HG03342 (cell line): ENCODE measurements around the gene RFX8.

ENCODE experiments used
- ATAC-seq: cut with Tn5 transposase; IDR thresholded peaks from one replicate; pipeline ENCODE4 v1.9.1; 2021; ENCODE audit warnings: mild to moderate bottlenecking, moderate library complexity; ENCODE audit not compliant: unreplicated experiment

Gene RFX8

DNA sequence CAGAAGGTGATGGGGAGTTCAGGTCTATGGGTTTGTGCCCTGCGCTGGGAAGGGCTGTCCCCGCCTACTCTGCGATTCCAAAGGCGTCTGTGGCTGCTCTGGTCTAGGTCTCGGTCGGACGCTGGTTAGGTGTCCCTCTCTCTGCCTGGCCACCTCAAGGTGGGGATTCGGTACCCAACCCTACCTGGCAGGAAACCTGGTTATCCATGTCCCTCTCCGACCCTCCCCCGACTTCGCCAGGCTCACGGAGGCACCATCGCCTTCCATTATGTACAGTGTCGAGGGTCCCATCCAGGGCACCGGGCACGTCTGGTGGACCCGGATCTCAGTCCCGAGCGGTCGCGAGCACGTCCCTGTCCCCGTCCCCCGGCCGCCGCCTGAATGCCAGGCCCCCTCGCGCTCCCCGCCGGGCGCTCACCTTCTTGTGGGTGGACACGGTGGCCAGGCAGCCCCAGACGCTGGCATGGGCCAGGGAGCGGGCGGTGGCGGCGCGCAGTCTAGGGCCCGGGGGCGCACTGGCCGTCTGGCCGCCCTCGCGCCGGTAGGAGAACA is 88.2 kb downstream of the RFX8 start:
- ATAC-seq = no peak

DNA sequence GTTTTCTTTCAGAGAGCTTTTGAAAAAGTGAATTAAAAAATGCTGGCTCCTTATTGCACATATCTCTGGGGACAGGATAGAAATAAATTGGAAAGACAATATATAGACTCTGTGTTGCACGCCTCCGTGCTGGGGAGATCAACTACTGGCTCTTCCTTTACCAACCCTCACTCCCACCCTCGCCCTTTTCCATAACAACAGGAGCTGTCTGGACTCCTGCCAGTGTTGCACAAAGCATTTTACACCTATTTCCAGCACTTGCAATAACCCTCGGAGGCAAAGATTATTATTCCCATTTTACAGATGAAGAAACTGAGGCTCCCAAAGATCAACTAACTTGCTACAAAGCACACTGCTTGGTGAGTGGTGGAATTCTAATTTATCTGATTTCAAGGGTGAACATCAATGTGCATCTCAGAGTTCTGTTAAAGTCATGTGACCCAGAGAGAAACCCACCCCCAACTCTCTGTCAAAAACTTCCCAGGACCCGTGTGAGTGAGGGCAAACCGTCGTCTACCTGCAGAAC is 91.8 kb downstream of the RFX8 start:
- no peak for ATAC-seq

DNA sequence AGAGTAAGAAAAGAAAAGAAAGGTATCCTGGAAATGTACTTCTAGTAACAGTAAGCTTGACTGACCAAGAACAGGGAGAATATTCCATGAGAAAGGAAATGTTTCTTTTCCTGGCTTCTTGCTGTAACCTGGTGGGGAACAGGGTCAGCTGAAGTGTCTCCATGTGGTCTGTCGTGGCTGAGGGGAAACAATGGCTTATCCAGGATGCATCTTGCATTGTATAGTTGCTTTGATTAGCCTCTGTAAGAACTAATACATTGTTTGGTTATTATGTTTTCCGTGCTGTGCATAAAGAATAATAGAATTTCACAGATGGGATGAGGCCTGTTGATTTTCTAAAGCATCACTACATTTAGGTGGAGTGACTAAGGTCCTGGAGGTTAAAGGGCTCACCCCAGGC is 92.5 kb downstream of the RFX8 start:
- no peak for ATAC-seq

DNA sequence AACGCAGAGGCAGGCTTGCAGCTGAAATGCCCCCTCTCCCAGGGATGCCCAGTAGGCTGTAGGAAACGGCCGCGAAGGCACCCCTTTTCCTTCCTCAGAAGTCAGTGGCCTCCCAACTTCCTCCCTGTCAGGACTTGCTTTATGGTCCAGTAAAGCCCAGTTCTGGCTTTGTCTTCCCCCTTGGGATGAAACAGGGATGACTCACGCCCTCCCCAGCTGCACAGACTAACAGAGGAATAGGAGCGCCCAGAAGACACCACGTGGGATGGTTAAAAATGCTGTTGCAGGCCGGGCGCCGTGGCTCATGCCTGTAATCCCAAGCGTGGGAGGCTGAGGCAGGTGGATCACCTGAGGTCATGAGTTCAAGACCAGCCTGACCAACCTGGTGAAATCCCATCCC is 94.5 kb downstream of the RFX8 start:
- ATAC-seq = no peak

DNA sequence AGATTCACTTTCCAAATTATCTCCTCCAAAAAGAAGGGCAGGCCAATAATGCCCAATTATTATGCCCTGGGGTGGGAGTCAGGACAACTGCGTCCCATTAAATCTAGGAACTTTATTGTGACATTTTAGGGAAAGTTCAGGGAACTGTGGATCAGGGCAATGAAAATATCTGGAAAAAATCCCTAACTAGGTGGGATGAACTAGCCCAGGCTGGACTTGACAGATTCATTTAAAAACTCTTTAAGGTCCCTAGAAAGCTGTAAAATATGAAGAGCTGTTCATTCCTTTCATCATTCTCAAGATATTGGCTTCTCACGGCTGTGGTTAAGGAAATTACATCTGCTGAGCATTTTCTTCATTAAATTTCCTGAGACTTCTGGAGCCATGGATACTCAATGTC is 95.8 kb downstream of the RFX8 start:
- ATAC-seq = no peak

DNA sequence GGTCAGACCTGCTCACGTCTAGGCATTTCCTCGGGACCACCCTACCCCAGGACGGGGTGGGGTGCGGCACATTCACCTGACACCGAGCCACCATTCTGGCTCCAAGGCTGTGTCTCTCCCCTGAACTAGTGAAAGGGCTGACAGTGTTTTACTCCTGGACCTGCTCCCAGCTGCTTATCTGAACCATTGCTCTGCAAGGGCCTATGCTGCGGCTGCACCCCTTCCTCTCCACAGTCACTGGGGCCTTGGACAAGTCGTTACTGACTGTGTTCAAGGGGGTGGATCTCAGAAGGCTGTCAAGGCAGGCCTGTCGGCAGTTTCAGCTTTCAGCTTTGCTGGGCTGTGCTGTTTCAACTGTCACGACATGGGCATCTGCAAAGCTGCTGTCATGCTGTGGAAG is 99.3 kb downstream of the RFX8 start:
- ATAC-seq = no peak

DNA sequence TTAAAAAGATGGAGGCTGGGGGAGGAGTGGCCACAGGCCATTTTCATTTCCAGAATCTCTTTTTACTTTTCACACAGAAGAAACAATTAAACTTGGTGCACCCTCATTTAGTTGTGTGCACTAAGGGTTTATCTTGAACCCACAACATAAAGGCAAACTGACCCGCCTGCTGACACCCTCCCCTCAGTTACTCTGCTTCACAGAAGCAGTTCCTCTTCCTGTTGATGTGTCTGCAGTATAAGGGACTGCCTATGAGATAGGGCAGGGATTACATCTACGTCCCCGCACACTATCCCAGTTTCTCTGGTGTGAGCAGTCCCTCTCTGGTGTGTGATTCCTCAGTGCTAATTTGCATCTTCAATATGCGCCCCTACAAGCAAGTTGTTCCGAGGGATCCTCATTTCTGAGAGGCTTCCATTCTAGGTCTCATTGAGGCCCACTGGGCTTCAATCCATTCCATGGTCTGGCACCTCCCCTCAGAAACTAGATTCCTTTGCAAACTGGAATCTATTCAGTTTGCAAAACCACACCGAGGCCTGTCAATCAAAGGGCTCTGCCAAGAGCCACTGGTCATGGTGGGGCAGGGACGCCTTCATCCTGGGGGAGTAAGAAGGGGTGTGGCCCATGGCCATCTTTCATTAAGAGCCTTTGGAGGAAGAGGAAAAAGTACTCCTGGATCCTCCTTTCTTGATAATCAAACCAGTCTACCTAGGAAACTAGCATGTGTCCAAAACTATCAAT is 99.9 kb downstream of the RFX8 start:
- no peak for ATAC-seq

DNA sequence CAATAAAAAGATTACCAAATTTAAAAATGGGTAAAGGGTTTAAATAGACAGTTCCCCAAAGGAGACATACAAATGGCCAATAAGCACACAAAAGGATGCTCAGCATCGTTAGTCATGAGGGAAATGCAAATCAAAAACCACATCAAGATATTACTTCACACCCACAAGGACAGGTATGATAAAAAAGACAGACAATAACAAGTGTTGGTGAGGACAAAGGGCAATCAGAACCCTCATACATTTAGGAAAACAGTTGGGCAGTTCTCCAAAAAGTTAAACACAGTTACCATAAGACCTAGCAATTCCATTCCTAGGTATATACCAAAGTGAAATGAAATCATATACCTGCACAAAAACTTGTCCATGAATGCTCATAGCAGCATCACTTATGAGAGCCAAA is 102.1 kb downstream of the RFX8 start:
- no peak for ATAC-seq

DNA sequence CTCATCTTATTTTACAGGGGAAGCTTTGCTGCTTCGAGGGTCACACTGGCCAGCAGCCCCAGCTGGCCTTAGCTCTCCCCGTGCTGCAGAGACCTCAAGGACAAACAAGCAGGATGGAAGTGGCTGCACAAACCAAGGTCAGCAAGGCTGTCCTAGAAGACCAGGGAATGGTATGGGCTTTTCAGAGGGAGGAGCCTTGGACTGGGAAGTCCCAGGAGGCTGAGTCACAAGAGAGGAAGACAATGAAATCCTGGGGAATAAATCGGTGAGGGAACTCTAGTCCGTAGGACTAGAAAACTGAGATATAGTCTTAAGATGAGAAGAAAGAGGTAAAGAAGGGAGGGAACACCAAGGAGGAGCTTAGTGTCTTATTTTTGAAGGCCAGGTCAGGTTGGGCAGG is 103.3 kb downstream of the RFX8 start:
- no peak for ATAC-seq

DNA sequence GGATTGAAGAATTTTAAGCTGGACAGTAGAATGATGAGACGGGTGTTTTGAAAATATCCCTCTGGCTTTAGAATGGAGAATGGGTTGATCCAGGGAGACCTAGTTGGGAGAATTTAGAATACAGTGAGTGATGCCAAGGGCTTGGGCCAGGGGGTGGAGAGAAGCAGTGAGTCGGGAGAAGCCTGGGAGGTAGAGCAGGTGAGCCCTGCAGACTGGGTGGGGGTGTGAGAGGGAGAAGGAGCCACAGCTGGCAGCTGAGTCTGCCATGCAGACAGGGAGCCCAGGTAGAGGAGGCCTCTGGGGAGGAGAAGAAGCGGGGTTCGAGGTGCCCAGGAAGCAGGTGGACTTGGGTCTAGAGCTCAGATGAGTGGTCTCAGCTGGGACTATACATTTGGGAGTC is 105.8 kb downstream of the RFX8 start:
- no peak for ATAC-seq

DNA sequence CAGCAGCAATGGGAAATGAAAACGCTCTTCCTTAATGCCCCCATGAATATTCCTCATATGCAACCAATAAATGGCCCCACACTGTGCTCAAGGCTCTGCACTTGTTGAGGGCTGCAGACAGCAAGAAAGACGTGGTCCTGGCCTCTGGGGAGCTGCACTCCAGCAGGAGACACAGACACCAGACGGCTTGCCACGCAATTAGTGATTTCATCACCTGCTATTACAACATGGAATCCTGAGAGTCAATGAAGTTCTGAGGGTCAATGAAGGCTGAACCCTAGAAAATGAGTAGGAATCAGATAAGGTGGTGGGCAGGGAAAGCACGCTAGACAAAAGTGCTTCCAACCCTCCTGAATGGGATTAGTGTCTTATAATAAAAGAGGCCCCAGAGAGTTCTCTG is 106.5 kb downstream of the RFX8 start:
- no peak for ATAC-seq

DNA sequence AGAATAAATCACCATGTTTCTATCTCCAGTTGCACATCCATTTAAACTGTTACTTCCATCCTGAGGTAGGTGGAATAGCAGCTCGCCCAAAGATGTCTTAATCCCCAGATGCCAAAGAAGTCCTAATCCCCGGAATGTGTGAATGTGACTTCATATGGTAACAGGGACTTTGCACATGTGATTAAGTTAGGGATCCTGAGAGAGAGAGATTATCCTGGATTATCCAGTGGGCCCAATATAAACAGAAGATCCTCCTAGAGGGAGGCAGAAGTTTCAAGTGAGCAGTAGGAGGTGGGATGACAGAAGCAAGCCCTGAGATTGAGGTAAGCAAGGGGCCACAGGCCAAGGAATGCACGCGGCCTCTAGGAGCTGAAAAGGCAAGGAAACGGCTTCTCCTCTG is 107.4 kb downstream of the RFX8 start:
- ATAC-seq = no peak

DNA sequence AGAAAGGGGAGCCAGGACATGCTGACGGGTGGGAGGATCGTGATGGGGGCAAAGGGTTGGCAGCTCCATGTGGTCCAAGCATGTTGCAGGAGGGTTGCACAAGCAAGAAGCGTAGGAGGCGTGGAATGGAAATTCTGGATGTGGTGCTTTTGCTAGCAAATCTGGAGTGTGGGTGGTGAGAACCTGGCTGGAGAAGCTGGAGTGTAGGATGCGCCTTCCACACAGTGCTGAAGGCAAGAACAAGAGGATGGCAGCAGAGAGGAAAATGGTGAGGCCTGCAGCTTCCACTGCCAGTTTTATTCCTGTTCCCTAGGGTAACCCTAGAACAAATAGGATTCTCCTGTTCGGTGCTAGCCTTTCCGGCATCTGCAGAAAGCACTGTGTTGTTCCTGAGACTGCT is 110.0 kb downstream of the RFX8 start:
- no peak for ATAC-seq

DNA sequence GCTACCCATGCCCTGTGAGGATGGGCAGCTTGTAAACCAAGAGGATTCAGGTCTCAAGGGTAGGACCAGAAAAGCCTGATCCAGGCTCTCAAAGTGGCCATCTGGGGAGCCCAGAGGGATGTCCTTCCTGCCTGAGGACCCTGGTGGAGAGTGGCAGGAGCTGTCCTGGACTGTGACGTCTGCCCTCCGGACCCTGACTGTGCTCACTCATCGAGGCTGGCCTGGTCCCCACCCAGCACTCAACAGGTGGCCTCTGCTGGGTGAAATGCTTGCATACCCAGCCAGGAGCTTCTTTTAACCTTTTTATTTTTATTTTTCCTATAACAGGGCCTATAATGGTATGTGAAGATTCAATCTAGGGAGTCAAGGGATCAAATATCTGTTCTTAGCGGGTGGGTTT is 112.1 kb downstream of the RFX8 start:
- no peak for ATAC-seq

DNA sequence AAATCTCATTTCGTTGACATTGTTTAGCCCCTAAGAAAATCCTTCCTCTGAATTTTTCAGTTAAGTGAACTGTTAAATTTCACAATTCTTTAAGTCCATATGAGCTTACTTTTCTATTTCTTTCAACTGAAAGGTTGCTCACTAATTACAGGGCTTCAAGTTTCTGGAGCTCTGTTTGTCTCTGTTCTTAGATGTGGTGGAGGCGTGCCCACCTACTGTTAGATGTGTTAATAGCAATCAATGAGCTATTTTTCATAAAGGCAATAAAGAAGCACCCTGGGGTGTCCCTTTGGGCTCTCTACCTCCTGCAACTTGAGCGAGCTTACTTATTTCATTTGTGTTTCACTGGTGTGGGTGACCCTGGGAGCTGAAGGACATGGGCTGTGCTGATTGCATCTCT is 112.6 kb downstream of the RFX8 start:
- no peak for ATAC-seq

DNA sequence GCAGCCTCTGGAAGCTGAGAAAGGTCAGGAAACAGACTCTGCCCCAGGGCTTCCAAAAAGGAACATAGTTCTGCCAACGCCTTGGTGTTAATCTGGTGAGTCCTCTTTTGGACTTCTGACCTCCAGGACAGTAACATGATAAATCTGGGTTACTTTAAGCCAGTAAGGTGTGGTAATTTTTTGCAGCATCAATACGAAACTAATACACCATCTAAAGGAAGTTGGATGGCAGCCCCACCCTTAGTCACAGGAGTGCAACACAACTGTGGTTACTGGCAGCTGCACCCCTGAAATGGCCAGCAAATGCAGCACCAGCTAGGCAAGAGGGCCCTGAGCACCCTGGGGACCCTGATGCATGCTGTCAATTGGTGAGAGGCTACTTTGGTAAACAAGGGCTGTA is 113.4 kb downstream of the RFX8 start:
- ATAC-seq = no peak

DNA sequence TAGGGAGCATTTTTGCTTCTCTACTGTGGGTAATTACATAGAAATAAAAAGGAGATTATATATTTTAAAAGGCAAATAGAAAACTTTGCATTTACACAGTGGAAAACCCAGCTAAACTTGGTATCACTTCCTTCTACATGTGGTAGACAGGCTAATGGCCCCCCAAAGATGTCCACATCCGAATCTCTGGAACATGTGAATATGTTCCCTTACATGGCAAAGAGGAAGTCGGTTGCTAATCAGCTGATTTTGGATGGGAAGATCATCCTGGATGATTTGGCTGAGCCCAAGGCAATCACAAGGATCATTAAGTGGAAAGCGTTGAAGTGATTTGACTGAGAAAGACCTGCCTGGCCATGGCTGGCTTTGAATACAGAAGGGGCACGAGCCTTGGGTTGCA is 113.8 kb downstream of the RFX8 start:
- no peak for ATAC-seq

DNA sequence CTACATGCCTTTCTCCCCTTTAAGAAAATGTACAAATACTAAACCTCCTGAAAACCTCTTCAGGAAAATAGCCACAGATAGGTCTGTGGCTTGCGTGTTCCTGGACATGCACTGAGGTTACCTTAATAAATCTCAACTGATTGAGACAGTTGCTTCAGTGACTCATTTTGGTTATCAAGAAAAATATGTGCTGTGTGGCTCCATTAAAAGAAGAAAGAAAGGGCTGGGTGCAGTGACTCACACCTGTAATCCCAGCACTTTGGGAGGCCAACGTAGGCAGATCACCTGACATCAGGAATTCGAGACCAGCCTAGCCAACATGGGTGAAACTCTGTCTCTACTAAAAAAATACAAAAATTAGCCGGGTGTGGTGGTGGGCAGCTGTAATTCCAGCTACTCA is 114.7 kb downstream of the RFX8 start:
- ATAC-seq = no peak

DNA sequence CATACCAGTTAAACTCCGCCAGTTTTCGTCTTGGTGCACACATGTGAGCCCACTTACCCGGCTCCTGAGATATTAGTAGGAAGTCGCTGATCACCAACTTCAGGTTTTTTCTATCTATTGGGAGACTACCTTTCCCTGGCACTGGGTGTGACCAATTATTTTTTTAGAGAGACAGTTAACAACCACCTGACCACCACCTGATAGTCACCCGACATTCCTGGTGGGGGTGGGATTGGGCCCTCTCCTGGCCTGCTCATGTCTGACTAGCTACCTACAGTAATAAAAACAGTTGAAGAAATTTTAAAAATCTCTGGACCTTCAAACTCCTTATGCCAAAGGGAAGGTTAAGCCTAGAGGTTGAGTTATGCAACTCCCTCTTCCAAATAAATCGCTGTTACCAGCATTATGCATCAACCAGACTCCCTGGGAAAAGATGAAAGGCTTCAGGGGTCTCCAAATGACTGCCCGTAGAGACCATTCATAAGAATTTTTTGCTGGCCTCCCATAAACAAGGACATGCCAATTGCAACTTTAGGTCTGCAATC is 115.4 kb downstream of the RFX8 start:
- no peak for ATAC-seq

DNA sequence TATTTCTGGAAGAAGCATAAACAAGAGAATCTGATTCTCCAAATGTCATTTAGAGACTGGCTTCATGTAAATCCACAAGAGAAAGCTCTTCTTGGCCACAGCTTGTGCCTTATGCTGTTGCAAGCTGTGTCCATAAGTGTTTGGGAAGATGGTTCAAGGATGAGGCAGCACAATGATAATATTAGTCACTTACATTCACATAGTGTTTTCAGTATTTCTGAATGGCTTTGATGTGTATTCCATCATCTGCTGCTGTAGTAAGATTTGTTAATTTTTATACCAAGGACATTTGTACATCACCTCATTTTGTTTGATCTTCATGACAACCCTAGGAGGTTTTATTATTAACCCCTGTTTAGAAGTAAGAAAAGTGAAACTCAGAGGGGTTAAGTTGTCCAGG is 117.5 kb downstream of the RFX8 start:
- no peak for ATAC-seq

DNA sequence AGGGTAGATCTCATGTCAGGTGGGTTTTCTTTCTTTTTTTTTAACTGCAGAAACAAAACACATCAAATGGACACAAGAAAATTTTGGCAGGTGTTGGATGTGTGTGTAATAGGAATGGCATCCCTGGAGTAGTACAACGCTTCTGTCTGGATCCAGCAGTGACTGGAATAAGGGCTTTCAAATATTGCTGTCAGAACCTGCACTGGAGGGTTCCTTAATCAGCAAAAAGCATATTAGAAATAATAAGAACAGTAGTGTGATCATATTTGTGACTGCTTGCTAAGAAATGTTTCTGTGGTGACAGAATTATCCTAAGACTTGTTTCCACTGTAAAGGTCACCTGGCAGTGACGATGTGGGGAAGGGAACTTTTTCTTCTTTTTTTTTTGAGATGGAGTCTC is 118.4 kb downstream of the RFX8 start:
- ATAC-seq = no peak

DNA sequence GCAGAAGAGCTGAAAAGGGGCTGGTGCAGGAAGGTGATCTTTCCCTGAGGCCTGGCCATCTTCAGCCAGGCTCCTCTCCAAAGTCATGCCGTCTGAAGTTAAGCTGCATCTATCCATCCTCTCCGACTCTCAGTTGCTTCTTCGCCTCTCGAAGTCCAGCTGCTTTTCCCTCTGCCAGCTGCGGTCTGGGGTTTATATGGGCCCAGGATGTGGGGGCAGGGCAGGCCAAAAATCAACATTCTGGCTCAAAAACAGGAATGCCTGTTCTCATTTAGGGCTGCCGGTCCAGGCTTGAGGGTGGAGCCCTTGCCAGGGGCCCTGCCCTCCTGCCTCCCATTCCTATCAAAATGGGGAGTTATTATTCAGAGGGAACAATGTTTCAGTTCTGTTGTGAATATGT is 118.9 kb downstream of the RFX8 start:
- ATAC-seq = no peak
